GM23338 (cell line): ENCODE data around the gene ZBTB44. TPM values are rescaled to one million over a fixed set of nuclear protein-coding genes. Genes with fewer than 3 reads are reported as not detected.

Experiments
- ATAC-seq: fragments of 200-7000 bp; cut with Tn5 transposase; 3 replicates; pipeline ENCODE4 v1.9.1; 2020
- DNase-seq: peaks from one replicate; pipeline ENCODE4 v3.0.0-alpha.2; 2015; ENCODE audit warnings: low spot score
- H2AFZ ChIP-seq: fragments of 200-600 bp; sonication (generic); 2 replicates; pipeline ENCODE4 v1.8.0; 2016; ENCODE audit warnings: antibody characterized with exemption, mild to moderate bottlenecking, moderate library complexity
- H3F3A ChIP-seq: fragments of 200-600 bp; sonication (generic); replicated peaks from 2 replicates; pipeline ENCODE4 v1.8.0; 2017; ENCODE audit warnings: antibody characterized with exemption, mixed run types, low read depth
- H3K27ac ChIP-seq: fragments of 200-600 bp; sonication (generic); 2 replicates; pipeline ENCODE4 v1.6.1; 2016; ENCODE audit warnings: low read depth
- H3K27me3 ChIP-seq: fragments of 200-600 bp; sonication (generic); 2 replicates; pipeline ENCODE4 v1.8.0; 2016; ENCODE audit warnings: mild to moderate bottlenecking, mixed run types, moderate library complexity; ENCODE audit not compliant: insufficient read depth
- H3K36me3 ChIP-seq: fragments of 200-600 bp; sonication (generic); 2 replicates; pipeline ENCODE4 v1.8.0; 2016; ENCODE audit warnings: mild to moderate bottlenecking; ENCODE audit not compliant: insufficient read depth
- H3K4me1 ChIP-seq: fragments of 200-600 bp; sonication (generic); 2 replicates; pipeline ENCODE4 v1.8.0; 2016; ENCODE audit warnings: mild to moderate bottlenecking, moderate library complexity; ENCODE audit not compliant: insufficient read depth
- H3K4me2 ChIP-seq: fragments of 200-600 bp; sonication (generic); 2 replicates; pipeline ENCODE4 v1.7.1; 2017; ENCODE audit warnings: mixed run types
- H3K4me3 ChIP-seq: fragments of 200-600 bp; sonication (generic); 2 replicates; pipeline ENCODE4 v1.6.1; 2016; ENCODE audit warnings: mixed run types
- H3K79me2 ChIP-seq: fragments of 200-600 bp; sonication (generic); replicated peaks from 2 replicates; pipeline ENCODE4 v1.8.0; 2017; ENCODE audit warnings: mild to moderate bottlenecking; ENCODE audit not compliant: insufficient read depth
- H3K9me2 ChIP-seq: fragments of 200-600 bp; sonication (generic); 2 replicates; pipeline ENCODE4 v1.8.0; 2017; ENCODE audit not compliant: insufficient read depth
- H4K20me1 ChIP-seq: fragments of 200-600 bp; sonication (generic); replicated peaks from 2 replicates; pipeline ENCODE4 v1.8.0; 2017; ENCODE audit warnings: mild to moderate bottlenecking; ENCODE audit not compliant: insufficient read depth
- H3K27ac Mint-ChIP-seq: 2 replicates; pipeline ENCODE4 v1.8.0; 2020; ENCODE audit warnings: inconsistent platforms, mild to moderate bottlenecking, moderate library complexity, mixed read lengths
- H3K27me3 Mint-ChIP-seq: 3 replicates; pipeline ENCODE4 v1.8.0; 2022; ENCODE audit warnings: low read depth, mild to moderate bottlenecking, moderate library complexity, mixed read lengths, inconsistent platforms; ENCODE audit not compliant: insufficient read depth, poor library complexity
- H3K36me3 Mint-ChIP-seq: 3 replicates; pipeline ENCODE4 v1.8.0; 2021; ENCODE audit warnings: low read depth, mild to moderate bottlenecking, inconsistent platforms, moderate library complexity, mixed read lengths
- H3K4me1 Mint-ChIP-seq: 3 replicates; pipeline ENCODE4 v1.8.0; 2020; ENCODE audit warnings: mild to moderate bottlenecking, inconsistent platforms, mixed read lengths
- H3K4me3 Mint-ChIP-seq: 3 replicates; pipeline ENCODE4 v1.8.0; 2021; ENCODE audit warnings: moderate library complexity, mild to moderate bottlenecking, inconsistent platforms, mixed read lengths
- H3K9me3 Mint-ChIP-seq: 3 replicates; pipeline ENCODE4 v1.8.0; 2020; ENCODE audit warnings: moderate library complexity, mild to moderate bottlenecking, inconsistent platforms, mixed read lengths
- CTCF ChIP-seq, 2 experiments: fragments of 200-600 bp in 1 of 2; sonication (generic) in 1 of 2; conservative IDR thresholded peaks; 2 replicates each; pipeline versions ENCODE4 v1.5.1 to v1.6.1; 2016 to 2017; ENCODE audit warnings: antibody characterized with exemption in 2 of 2, low read depth in 2 of 2, mild to moderate bottlenecking in 2 of 2, moderate library complexity in 1 of 2
- EZH2 ChIP-seq: fragments of 200-600 bp; sonication (generic); IDR thresholded peaks from one replicate; pipeline ENCODE4 v1.8.0; 2017; ENCODE audit warnings: antibody characterized with exemption, mild to moderate bottlenecking, low read depth; ENCODE audit not compliant: unreplicated experiment
- NANOG ChIP-seq: IDR thresholded peaks from 2 replicates; pipeline ENCODE4 v1.6.1; 2016; ENCODE audit warnings: antibody characterized with exemption, borderline replicate concordance
- POLR2AphosphoS5 ChIP-seq: IDR thresholded peaks from 2 replicates; pipeline ENCODE4 v1.6.1; 2016; ENCODE audit warnings: antibody characterized with exemption, low read depth
- ZNF114 ChIP-seq: fragments of 250-450 bp; sonication (Bioruptor Pico); IDR thresholded peaks from 2 replicates; pipeline ENCODE4 v1.5.0; 2020; ENCODE audit warnings: mild to moderate bottlenecking, moderate library complexity
- ZNF331 ChIP-seq: fragments of 250-450 bp; sonication (Bioruptor Pico); IDR thresholded peaks from 2 replicates; pipeline ENCODE4 v1.5.0; 2020; ENCODE audit warnings: low read depth, mild to moderate bottlenecking, moderate library complexity
- ZNF462 ChIP-seq: fragments of 250-450 bp; sonication (Bioruptor Pico); IDR thresholded peaks from 2 replicates; pipeline ENCODE4 v1.5.0; 2020; ENCODE audit warnings: mild to moderate bottlenecking, moderate library complexity
- polyA plus RNA-seq: library from polyadenylated mRNA; unstranded; fragments of >200 nt; fragmentation: Nextera tagmentation; extraction: Ambion mirVana; gene quantifications from 2 replicates; pipeline ENCODE4 v1.2.1, GENCODE V29; 2016
- total RNA-seq: library from RNA; depleted of rRNA; stranded (reverse); fragments of >200 nt; shearing (Covaris generic); gene quantifications from 2 replicates; pipeline ENCODE4 v1.2.3, GENCODE V29; 2014

The ZBTB44 gene
- total and polyA plus RNA-seq, 2 experiments from 2014 or later: 61.2 to 102 TPM

GRCh38 chr11:130340671-130341319 lies 26.1 kb upstream of the ZBTB44 start:
- Histone ChIP-seq H3K79me2 (no peaks in the 10 kb centered on the region), H3K4me2 (no peak overlapping the region), H4K20me1 (no peaks in the 10 kb centered on the region), H3K9me2 (no peaks in the 10 kb centered on the region), H3F3A (0 out of 2 replicates have a peak, but pooled peaks cover 4% of the 10 kb centered on the region), H3K27ac (no peak overlapping the region), H3K36me3 (no peaks in the 10 kb centered on the region), H3K4me1 (no peaks in the 10 kb centered on the region), H2AFZ (no peak overlapping the region), H3K4me3 (no peak overlapping the region), H3K27me3 (no peaks in the 10 kb centered on the region)
- H3K27ac Mint-ChIP-seq: no peak overlapping the region
- no peak for ATAC-seq
- peaks cover 29% of the 10 kb centered on the region for H3K9me3 Mint-ChIP-seq
- H3K36me3 Mint-ChIP-seq: peaks cover 26% of the 10 kb centered on the region; the same call in 2 of the 3 replicates
- H3K27me3 Mint-ChIP-seq: no peaks in the 10 kb centered on the region
- H3K4me3 Mint-ChIP-seq: no peak overlapping the region
- DNase-seq: no peak
- TF ChIP-seq POLR2AphosphoS5: no peak
- TF ChIP-seq ZNF331 (CRISPR knock-in tag): no peak
- no peak for TF ChIP-seq NANOG
- no peak for TF ChIP-seq CTCF (conservative IDR thresholded peaks at IDR 0.05; ENCODE audit: low read depth in 2 of 2)
- TF ChIP-seq EZH2: no peak
- H3K4me1 Mint-ChIP-seq: no peaks in the 10 kb centered on the region; the same call in 2 of the 3 replicates

GRCh38 chr11:130338667-130339066 lies 23.9 kb upstream of the ZBTB44 start:
- TF ChIP-seq POLR2AphosphoS5: no peak
- no peak for TF ChIP-seq ZNF462 (CRISPR knock-in tag)
- TF ChIP-seq EZH2: no peak
- no peak for TF ChIP-seq ZNF114

More at GRCh38 chr11:130338667-130339066, 23.9 kb upstream of the ZBTB44 start:
- Mint-ChIP-seq H3K27ac (no peak overlapping the region), H3K4me1 (no peaks in the 10 kb centered on the region; the same call in 2 of the 3 replicates), H3K27me3 (no peaks in the 10 kb centered on the region), H3K9me3 (peaks cover 30% of the 10 kb centered on the region), H3K36me3 (peaks cover 26% of the 10 kb centered on the region; the same call in 2 of the 3 replicates), H3K4me3 (no peak overlapping the region)
- Histone ChIP-seq H3K27ac (no peak overlapping the region), H4K20me1 (no peaks in the 10 kb centered on the region), H3K79me2 (no peaks in the 10 kb centered on the region), H2AFZ (peak overlapping the region; percentile 79; the same call in 1 of the 2 replicates), H3K4me2 (no peak overlapping the region), H3K36me3 (no peaks in the 10 kb centered on the region), H3K4me1 (no peaks in the 10 kb centered on the region), H3K9me2 (no peaks in the 10 kb centered on the region), H3K27me3 (no peaks in the 10 kb centered on the region), H3F3A (0 out of 2 replicates have a peak, but pooled peaks cover 4% of the 10 kb centered on the region), H3K4me3 (no peak overlapping the region)
- ATAC-seq: no peak
- DNase-seq: no peak
